ENCODE results near the gene EXOC2. TPM values are rescaled to one million over a fixed set of nuclear protein-coding genes. Genes with fewer than 3 reads are reported as not detected.

Gene EXOC2
- total and polyA plus RNA-seq, 2 experiments from 2014 or later: 28.9 to 29.2 TPM

DNA sequence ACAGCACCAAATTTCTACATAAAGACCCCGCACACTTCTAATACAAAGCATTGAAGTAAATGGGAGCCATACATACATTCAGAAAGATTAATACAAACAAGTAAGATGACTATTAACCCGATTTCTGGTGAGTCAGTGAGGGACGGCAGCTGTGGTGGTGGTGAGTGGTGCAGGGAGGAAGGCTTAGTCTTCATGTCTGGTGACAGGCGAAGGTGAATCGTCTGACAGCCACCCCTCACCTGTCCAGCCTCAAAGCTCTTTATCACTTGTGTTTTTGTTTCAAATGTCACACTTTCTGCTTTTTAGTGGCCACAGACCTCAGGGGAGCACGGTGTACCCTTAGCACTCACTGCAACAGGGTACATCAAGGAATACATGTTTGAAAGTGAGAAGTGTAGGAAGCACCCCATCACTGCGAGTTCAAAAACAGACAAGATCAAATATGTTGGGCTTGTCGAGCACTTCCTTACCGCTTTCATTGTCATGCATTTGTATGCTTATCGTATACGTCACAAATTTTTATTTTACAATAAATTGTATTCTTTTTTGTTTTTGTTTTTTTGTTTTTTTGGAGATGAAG lies 237.8 kb downstream of the EXOC2 start:
- no peak for TF ChIP-seq CTCF (IDR thresholded peaks at IDR 0.05; ENCODE audit: low read depth, low read length)
- H3K9me3 ChIP-seq (ENCODE audit: low read depth): no peaks in the 10 kb centered on the region
- no peaks in the 10 kb centered on the region for H3K27me3 ChIP-seq
- no peak overlapping the region for H3K4me3 ChIP-seq
- H3K27ac ChIP-seq: no peak overlapping the region
- no peaks in the 10 kb centered on the region for H3K4me1 ChIP-seq (ENCODE audit: low read depth)
- DNase-seq (ENCODE audit: low read depth in 1 of 2, low spot score in 1 of 2): no peak
- H3K36me3 ChIP-seq: no peaks in the 10 kb centered on the region

GRCh38 chr6:454148-454991 lies 238.6 kb downstream of the EXOC2 start:
- Histone ChIP-seq H3K27ac (no peak overlapping the region), H3K4me1 (ENCODE audit: low read depth) (no peaks in the 10 kb centered on the region), H3K4me3 (no peak overlapping the region), H3K9me3 (ENCODE audit: low read depth) (no peaks in the 10 kb centered on the region), H3K36me3 (no peaks in the 10 kb centered on the region), H3K27me3 (no peaks in the 10 kb centered on the region)
- no peak for TF ChIP-seq CTCF (IDR thresholded peaks at IDR 0.05; ENCODE audit: low read depth, low read length)
- no peak for DNase-seq (ENCODE audit: low read depth in 1 of 2, low spot score in 1 of 2)

- no peak for TF ChIP-seq CTCF (IDR thresholded peaks at IDR 0.05; ENCODE audit: low read depth, low read length)
- no peak overlapping the region for H3K27ac ChIP-seq
- H3K4me1 ChIP-seq (ENCODE audit: low read depth): no peaks in the 10 kb centered on the region
- H3K9me3 ChIP-seq (ENCODE audit: low read depth): no peaks in the 10 kb centered on the region
- peak in 1 of 2 donors; percentile 3 for DNase-seq (ENCODE audit: low read depth in 1 of 2, low spot score in 1 of 2)
- no peaks in the 10 kb centered on the region for H3K36me3 ChIP-seq
- no peak overlapping the region for H3K4me3 ChIP-seq
- no peaks in the 10 kb centered on the region for H3K27me3 ChIP-seq
Observed at GRCh38 chr6:453152-453551, 239.8 kb downstream of the EXOC2 start.

- Histone ChIP-seq H3K4me3 (no peak overlapping the region), H3K27ac (no peak overlapping the region), H3K9me3 (ENCODE audit: low read depth) (no peaks in the 10 kb centered on the region), H3K36me3 (no peaks in the 10 kb centered on the region), H3K4me1 (ENCODE audit: low read depth) (no peaks in the 10 kb centered on the region), H3K27me3 (no peaks in the 10 kb centered on the region)
- DNase-seq (ENCODE audit: low read depth in 1 of 2, low spot score in 1 of 2): no peak
- TF ChIP-seq CTCF (IDR thresholded peaks at IDR 0.05; ENCODE audit: low read depth, low read length): no peak
Observed at GRCh38 chr6:452301-453067, 240.5 kb downstream of the EXOC2 start.

DNA sequence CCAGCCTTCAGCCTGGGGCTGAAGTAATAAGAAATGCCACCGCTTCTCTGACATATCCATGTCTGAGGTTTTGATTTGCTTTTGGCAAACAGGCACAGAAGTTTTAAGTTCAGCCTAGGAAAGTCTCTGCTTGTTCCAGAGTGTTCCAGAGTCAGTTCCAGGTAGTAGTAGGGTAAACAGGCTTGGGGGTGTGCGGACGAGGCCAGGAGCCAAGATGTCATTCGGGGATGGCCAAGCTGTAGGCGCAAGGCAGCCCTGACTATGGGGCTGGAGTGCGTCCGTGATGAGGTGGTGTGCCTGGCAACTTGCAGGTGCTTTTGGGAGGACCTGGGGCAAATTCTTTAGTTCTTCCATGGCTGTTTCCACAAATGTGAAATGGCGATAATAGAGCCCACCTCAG lies 241.1 kb downstream of the EXOC2 start:
- H3K9me3 ChIP-seq (ENCODE audit: low read depth): no peaks in the 10 kb centered on the region
- no peaks in the 10 kb centered on the region for H3K4me1 ChIP-seq (ENCODE audit: low read depth)
- H3K4me3 ChIP-seq: no peak overlapping the region
- H3K27ac ChIP-seq: no peak overlapping the region
- H3K27me3 ChIP-seq: no peaks in the 10 kb centered on the region
- no peak for DNase-seq (ENCODE audit: low read depth in 1 of 2, low spot score in 1 of 2)
- H3K36me3 ChIP-seq: no peaks in the 10 kb centered on the region
- no peak for TF ChIP-seq CTCF (IDR thresholded peaks at IDR 0.05; ENCODE audit: low read depth, low read length)
